CD4-positive, alpha-beta T cell treated with Interleukin-17A for 1 hour (primary cell): ENCODE measurements around the gene ANKRD17.

Experiments used
- DNase-seq: peaks from one replicate; pipeline ENCODE4 v3.0.0-alpha.2; 2020

ANKRD17 gene

GRCh38 chr4:73045879-73046278 is 212.7 kb downstream of the ANKRD17 start:
- DNase-seq, result no peak

- no peak for DNase-seq
Observed at GRCh38 chr4:73037057-73037456, 221.5 kb downstream of the ANKRD17 start.

- DNase-seq, result no peak
Observed at GRCh38 chr4:73036123-73036522, 222.5 kb downstream of the ANKRD17 start.

GRCh38 chr4:73034896-73035295 is 223.7 kb downstream of the ANKRD17 start:
- no peak for DNase-seq

GRCh38 chr4:73028621-73029020 is 230.0 kb downstream of the ANKRD17 start:
- no peak for DNase-seq
